Mesenteric fat pad (tissue), 1 donor: ENCODE measurements around the gene NRXN2. TPM values are rescaled to one million over a fixed set of nuclear protein-coding genes. Genes with fewer than 3 reads are reported as not detected.
"Not testable (repeated sequence)": the region's sequence is repeated elsewhere in the genome, so short reads cannot be mapped to it uniquely, and the experiment has no call there.

ENCODE experiments used
- DNase-seq: peaks from one replicate; pipeline ENCODE4 v3.0.0-alpha.2; 2020; ENCODE audit warnings: low spot score
- total RNA-seq: library from RNA; stranded (reverse); fragmentation: NEBNext Ultra II Directional; extraction: Animal tissue kit (Norgen Biotek cat#: 25700); gene quantifications from one replicate; pipeline ENCODE4 v1.2.1, GENCODE V29; 2021
- donor health status: DM: yes; HTN: yes; CAD: no.

The NRXN2 gene
- total RNA-seq, 1 donor from 2014 or later: 8.8 TPM

DNA sequence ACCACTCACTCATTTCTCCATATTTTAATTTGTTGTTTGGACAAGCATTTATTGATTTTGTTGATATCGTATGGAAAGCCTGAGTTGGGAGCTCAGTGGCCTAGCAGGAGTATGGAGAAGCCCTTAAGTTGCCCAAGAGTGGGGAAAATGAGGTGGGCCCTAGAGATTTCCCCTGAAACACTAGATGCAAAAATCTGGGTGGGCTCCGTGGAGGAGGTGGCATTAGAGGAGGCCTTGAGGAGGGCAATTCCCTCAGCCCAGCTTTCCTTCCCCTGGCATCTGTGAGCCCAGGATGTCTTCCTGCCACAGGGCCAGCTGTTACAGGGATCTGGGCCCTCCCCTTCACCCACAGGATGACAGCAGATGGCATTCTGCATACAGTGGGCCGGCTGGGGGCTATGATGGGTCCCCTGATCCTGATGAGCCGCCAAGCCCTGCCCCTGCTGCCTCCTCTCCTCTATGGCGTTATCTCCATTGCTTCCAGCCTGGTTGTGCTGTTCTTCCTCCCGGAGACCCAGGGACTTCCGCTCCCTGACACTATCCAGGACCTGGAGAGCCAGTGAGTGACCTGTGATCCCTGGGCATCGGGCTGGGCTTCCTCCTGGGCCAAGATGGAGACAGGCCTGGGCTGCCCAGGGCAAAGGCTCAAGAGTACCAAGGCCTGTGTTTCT lies 153.6 kb downstream of the NRXN2 start:
- no peak for DNase-seq

DNA sequence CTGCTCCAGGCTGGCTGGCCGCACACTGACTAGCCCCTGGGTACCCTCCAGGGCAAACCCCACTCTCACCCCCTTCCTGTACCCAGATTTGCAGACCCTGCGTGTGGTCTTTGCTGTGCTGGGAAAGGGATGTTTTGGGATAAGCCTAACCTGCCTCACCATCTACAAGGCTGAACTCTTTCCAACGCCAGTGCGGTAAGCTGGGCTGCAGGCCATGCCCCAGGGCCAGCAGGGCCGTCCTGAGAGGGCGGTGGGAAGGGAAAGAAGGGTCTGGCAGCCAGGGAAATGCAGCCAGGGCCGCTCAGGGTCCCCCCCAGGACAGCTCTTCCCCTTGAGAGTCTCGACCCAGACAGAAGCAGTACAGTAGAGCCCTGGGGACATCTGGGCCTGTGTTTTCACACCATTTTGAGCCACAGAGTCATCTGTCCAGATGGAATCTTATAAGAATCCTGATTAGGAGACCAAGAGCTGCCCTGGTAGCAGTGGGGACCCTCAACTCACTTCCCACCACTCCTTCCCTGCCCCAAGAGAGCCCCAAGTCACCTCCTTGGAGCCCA lies 154.3 kb downstream of the NRXN2 start:
- DNase-seq: no peak

DNA sequence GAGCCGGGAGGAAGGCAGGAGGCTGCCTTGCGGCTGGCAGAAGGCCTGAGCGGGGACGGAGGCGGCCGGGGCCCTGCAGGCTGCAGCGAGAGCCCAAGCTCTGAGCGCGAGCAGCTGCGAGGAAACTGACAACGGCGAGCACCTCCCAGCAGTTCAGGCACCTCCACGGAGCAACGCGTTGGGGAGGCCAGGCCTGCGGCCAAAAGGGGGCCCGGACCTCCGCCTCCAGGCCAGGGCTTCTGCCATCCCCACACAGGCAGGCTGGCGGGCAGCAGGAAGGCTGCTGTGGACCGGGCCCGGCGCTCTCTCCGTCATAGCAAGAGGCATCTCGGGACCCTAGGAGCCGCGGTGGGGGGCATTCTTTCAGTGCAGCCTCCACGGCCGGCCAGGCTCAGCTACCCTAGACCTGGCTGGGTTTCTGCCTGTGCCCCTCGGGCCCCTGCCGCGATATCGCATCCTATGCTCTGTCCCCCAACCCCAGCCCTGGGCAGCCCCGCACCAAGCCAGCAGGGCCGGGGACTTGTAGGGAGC lies 154.9 kb downstream of the NRXN2 start:
- DNase-seq: no peak

DNA sequence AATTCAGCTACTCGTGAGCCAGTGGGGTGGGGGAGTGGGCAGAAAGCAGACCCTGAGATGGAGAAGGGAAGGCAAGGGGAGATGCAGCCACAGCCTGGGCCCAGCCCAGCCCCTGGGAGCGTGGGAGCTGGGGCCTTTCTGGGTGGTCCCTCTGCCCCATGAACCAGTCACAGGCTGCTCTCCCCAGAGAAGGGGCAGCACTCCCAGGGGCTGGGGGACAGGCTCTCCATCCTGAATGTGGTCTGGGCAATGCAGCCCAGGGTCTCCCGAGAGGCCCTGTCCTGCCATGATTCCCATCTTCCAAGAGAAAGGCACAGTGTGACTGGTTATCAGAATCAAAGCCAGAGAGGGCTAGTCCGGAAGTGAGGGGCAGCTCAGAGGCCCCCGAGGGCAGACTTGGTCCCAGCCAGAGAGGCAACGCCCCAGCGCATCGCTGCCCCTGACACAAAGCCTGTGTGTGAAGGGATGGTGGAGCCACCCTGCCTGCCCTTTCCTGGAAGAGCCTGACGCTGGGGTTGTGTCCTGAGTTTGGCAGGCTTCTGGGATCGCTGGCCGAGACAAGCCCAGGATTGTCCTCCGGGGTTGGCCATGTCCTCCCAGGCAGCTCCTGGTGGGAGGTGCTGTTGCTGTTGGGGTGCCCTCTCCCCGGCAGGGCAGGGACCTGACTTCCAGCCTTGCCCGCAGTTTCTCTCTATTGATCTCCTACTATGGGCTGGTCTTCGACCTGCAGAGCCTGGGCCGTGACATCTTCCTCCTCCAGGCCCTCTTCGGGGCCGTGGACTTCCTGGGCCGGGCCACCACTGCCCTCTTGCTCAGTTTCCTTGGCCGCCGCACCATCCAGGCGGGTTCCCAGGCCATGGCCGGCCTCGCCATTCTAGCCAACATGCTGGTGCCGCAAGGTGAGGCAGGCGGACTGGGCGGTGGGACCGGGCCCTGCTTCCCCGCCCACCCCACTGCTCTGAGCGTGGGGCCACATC lies 155.8 kb downstream of the NRXN2 start:
- DNase-seq: no peak

DNA sequence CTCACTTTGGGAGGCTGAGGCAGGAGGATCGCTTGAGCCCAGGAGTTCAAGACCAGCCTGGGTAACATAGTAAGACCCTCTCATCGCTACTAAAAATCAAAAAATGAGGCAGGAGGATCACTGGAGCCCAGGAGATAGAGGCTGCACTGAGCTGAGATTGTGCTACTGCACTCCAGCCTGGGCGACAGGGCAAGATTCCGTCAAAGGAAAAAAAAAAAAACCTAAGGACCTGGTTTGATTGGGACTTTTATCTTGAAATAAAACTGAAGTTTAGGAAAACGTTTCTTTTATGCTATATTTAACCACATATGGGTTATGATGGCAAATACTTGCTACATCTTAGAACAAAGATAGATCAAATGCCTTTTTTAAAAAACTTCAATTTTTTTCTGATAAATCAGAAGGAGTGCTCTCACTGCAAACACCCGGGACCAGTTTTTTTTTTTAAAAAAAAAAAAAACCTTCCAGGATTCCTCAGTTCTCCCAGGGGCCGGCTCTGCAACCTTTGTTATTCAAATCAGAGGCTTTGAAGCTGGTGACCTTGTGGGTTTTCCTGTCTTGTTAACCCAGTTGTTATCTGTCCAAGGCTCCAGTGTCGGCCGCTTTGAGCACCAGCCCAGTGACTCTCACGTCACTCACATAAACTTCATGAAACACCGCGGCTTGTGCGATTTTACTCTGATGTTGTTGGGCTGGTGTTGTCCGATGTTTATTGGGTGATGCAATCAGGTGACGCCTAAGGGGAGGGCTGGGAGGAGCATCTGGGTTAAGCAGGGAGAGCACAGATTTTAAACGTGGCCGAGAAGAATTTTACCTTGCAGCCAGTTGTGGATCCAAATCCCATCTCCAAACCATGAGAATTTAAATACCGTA lies 156.7 kb downstream of the NRXN2 start:
- no peak for DNase-seq

DNA sequence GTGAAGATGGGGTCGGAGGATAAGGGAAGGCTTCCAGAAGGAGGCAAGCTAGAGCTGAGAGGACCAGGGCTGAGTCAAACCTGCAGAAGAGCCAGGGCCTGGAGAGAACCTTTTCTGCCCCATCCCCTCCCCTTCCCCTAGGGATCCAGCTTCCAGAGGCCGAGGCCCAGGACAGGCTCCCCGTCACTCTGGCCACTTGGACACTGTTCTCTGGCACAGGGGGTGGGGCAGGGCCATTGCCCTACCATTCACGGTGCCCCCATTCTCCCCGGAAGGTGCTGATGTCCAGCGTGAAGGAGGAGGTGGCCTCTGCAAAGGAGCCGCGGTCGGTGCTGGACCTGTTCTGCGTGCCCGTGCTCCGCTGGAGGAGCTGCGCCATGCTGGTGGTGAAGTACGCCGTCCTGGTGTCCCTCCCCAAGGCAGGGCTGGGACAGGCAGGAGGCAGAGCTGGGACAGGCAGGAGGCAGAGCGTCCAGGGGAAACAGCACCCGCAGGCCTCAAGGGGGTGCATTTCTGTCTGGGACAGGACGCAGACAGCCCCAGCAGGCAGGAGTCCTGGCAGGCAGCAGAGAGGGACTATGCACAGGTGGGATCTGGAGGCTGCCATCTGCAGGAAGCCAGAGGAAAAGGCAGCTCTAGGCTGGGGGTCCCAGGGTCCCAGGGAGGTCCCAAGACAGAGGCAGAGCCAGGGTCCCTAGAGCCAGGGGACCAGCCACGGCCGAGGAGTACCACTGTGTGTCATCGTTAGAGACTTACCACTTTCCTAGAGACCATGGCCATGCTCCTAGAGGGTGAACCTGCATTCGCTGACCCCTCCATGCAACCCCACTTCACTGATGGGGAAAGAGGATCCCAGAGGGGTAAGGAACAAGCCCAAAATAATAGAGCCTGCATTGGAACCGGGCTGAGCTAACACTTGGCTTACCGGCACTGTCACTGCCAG lies 157.8 kb downstream of the NRXN2 start:
- DNase-seq: no peak

DNA sequence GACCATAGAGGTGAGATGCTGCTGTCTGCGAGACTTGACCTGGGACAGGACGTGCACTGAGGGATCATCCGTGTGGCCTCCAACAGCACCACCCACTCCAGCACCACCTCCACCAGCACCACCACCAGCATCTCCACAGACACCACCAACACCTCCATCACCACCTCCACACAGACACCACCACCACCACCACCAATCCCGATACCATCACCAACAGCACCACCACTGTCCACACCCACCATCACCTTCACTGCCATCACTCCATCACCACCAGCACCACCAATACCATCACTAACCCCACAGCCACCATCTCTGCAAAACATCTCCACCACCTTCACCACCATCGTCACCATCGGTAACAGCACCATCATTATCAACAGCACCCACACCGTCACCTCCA lies 158.6 kb downstream of the NRXN2 start:
- DNase-seq: no peak

DNA sequence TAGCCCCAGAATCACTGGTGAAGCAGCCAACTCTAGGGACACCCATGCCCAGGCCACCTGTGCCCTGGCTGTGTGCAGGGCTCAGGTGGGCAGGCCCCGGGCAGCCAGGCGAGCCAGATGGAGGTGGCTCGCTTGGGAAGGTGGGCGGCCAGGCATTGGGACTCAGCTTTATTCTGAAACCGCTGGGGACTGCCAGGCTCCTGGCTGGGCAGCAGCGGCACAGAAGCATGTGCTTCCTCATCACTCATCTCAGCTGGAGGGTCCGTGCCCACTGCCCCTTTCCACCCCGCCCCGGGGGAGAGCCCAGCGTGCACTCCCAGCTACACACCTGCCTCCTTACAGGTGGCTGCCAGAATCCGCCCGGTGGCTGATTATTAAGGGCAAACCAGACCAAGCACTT lies 159.0 kb downstream of the NRXN2 start:
- DNase-seq: no peak

DNA sequence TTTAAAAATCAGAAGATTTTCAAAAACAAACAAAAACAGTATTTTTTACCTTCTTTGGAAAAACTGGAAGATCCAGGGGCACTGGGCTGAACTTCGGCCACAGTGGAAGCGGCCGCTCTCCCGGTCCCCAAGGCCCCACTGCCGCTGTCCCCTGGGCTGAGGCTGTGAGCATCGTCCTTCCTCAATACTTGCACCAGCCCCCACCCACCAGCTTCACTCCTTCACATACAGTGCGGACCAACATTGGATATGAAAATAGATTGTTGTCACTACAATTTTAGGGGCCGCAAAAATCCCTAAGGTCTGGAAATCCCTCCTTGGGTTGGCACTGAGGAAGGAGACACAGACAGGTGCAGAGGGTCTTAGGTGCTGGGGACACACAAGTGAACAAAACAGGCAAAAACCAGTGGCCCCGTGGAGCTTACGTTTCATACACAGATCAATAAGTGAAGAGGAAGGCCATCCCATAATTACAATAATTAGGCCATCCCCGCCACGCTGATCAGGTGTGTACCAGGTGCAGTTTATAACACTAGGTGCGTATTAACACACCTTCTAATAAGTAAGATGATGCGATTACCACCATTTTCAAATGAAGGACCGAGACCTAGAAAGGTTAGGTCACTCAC lies 160.2 kb downstream of the NRXN2 start:
- no peak for DNase-seq

DNA sequence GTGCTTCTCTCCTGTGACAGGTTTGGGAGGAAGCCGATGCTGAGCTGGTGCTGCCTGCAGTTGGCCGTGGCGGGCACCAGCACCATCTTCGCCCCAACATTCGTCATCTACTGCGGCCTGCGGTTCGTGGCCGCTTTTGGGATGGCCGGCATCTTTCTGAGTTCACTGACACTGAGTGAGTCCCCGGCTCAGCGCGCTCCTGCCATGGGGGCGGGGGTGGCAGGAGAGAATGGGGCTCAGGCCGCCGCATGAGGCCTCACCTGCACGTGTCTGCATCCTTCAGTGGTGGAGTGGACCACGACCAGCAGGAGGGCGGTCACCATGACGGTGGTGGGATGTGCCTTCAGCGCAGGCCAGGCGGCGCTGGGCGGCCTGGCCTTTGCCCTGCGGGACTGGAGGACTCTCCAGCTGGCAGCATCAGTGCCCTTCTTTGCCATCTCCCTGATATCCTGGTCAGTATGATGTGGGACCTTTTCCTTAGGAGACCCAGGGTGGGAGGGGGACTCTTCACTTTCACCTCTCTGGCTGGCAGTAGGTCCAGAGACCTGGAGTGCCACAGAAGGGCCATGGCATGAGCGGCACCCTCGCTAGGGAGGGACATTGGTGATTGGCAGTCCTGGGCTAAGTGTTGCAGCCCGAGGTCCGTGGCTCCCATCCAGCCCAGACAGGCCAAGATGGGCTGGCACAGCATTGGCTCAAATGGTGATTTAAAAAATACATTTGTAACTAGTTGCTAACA lies 160.8 kb downstream of the NRXN2 start:
- no peak for DNase-seq

DNA sequence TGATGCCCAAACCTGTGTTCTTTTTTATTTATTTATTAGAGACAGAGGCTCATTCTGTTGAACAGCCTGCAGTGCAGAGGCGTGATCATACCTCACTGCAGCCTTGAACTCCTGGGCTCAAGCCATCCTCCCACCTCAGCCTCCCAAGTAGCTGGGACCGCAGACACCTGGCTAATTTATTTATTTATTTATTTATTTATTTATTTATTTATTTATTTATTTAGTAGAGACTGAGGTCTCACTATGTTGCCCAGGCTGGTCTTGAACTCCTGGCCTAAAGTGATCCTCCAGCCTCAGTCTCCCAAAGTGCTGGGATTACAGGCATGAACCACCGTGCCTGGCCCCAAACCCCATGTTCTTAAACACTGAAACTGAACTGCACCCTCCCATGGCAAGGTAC lies 161.6 kb downstream of the NRXN2 start:
- not testable (repeated sequence) for DNase-seq

DNA sequence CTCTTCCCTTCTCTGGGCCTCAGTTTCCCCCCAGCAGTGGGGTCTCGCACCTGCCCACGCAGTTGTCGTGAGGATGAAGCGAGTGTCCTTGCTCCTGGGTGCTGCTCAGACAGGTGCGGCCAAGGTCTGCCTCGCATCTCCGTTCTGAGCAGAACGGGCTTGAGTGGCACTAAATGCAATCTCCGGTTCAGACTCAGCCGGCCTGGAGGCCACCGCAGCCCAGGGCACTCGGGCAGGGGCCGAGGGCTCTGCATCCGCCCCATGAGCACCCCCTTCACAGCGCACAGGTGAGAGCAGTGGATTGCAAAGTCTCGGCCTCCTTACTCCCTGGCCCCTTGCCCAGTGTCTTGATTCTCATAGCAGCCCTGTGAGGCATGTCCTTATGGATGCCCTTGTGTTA lies 162.1 kb downstream of the NRXN2 start:
- no peak for DNase-seq

DNA sequence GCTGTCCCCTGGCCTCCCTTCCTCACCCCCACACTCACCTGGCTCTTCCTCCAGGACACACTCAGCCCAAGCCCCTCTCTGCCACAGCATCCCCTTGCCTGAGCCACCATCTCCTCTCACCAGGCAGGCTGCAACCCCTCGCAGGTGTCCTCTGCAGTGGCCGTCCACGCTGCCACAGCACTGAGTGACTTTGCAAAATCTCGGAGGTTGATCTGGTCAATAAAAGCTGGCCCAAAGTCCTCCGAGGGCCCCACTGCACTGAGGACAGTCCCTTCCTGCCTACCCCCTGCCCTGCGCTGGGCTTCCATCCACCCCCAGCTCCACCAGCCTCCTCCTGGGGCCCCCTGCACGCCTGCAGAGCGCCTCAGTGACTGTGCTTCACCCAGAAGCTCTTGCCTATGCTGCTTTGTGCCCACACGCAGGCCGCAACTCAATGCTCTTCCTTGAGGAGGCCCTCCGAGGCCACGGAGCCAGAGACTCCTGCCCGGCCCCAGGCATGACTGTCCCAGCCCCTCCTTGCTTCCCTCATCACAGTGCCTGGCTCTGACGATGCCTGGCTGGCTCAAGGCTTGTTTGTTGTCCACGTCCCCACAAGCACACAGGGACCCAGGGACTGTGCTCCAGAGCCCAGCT lies 162.7 kb downstream of the NRXN2 start:
- no peak for DNase-seq

DNA sequence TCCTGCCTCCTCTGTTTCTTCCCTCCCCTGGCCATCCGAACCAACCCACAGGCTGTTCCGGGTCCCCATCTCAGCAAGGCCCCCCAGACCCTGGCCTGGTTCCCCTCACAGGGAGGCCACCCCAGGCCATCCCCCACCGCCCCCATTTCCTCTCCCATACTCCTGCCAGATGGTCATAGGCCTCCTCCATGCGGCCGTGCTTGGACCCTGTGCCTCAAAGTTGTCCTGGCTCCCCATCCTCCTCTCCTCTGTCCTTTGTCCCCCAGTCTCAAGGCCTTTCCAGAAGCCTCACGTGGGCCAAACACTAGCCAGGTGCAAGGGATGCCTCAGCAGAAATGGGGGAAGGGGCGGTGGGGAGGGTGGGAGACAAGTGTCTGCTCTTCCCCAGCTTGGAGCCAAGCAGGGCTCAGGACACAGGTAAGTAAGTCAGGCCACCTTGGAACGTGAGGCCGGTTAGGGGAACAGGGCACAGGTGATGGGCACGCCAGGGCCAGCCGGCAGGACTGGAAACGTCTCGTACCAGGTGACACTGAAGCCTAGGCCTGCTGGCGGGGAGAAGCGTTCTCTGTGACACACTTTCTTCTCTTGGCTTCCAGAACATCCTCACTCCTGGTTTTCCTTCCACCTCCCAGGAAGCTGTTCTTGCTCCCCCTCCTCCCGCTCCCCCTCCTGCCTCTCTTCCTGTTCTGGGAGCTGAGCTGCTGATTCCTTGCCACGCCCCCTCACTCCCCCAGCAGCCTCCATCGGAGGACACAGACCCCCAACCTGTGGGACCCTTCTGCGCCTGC lies 163.5 kb downstream of the NRXN2 start:
- DNase-seq: no peak

DNA sequence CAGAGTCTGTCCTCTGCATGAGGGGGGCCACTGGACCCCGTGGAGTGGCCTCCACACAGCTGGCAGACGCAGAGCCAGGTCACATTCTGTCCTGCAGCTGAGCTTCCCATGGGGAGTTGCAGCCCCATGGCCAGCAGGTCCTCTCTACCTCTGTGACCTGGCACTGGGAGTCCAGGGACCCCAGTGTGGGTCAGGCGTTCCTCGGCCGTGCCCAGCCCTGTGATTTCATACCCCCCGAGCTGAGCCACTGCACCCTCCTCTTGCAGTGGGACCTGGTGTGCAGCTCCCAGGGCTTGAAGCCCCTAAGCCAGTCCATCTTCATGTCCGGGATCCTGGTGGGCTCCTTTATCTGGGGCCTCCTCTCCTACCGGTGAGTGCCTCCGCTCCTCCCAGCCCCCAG lies 164.1 kb downstream of the NRXN2 start:
- no peak for DNase-seq

DNA sequence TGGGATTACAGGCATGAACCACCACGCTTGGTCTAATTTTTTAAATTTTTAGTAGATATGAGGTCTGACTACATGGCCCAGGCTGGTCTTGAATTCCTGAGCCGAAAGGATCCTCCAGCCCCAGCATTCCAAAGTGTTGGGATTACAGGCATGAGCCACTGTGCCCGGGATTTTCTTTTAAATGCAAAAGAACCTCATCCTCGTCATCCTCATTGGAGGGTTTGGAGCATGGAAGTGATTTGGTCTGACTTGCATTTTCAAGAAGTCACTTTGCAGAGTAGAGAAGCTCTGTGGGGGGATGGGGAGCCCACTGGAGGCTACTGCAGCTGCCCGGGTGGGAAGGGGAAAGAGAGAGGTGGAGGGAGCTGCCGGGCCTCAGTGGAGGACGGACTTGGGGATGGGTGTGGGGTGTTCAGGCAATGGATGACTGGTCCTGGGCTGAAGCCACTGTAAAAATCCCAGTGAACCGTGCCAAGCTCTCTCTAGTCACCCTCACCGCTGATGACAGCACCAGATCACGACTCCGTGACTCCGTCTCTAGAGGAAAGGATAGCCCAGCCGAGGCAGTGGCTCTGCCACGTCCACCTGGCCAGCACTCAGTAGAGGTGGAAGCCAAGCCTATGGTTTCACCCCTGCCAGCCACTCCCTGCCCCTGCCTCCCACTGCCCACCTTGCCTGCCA lies 164.8 kb downstream of the NRXN2 start:
- no peak for DNase-seq
